ENCODE results near the gene MBTPS1.

MBTPS1 gene

DNA sequence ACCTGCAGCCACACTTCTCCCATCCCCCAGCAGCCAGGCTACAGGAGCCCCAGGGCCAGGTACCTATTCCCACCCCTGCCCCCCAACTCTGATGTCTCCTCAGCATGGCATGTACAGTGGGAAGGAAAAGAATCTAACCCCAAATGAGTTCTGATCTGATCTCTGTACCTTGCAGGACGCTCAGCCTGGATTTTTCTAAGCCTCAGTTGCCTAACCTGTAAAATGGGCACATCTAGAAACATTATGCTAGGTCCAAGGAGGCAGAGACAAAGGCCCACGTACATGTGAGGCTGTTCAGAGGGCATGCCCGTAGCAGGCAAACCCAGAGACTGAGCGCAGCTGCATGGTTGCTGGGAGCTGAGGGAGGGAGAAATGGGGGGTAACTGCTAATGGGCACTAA, 109.2 kb downstream of the MBTPS1 start:
- TF ChIP-seq ZC3H10 (CRISPR knock-in tag; IDR thresholded peaks at IDR 0.05) (no peak), OSR1 (CRISPR knock-in tag; IDR thresholded peaks at IDR 0.05) (no peak), BACH2 (CRISPR knock-in tag; IDR thresholded peaks at IDR 0.05; ENCODE audit: borderline replicate concordance) (no peak), ZFP30 (CRISPR knock-in tag; IDR thresholded peaks at IDR 0.05) (no peak), ZNF70 (CRISPR knock-in tag; IDR thresholded peaks at IDR 0.05) (no peak), TOX (CRISPR knock-in tag; IDR thresholded peaks at IDR 0.05; ENCODE audit: borderline replicate concordance) (no peak), SNAI2 (CRISPR knock-in tag; IDR thresholded peaks at IDR 0.05) (no peak), ESRRG (CRISPR knock-in tag; IDR thresholded peaks at IDR 0.05) (no peak), PPARA (CRISPR knock-in tag; IDR thresholded peaks at IDR 0.05; ENCODE audit: borderline replicate concordance) (no peak), ZFP3 (CRISPR knock-in tag; IDR thresholded peaks at IDR 0.05) (no peak)
- TF ChIP-seq, protein P1, sequence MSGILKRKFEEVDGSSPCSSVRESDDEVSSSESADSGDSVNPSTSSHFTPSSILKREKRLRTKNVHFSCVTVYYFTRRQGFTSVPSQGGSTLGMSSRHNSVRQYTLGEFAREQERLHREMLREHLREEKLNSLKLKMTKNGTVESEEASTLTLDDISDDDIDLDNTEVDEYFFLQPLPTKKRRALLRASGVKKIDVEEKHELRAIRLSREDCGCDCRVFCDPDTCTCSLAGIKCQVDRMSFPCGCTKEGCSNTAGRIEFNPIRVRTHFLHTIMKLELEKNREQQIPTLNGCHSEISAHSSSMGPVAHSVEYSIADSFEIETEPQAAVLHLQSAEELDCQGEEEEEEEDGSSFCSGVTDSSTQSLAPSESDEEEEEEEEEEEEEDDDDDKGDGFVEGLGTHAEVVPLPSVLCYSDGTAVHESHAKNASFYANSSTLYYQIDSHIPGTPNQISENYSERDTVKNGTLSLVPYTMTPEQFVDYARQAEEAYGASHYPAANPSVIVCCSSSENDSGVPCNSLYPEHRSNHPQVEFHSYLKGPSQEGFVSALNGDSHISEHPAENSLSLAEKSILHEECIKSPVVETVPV (CRISPR knock-in tag; IDR thresholded peaks at IDR 0.05) = no peak
- TF ChIP-seq, protein P2, sequence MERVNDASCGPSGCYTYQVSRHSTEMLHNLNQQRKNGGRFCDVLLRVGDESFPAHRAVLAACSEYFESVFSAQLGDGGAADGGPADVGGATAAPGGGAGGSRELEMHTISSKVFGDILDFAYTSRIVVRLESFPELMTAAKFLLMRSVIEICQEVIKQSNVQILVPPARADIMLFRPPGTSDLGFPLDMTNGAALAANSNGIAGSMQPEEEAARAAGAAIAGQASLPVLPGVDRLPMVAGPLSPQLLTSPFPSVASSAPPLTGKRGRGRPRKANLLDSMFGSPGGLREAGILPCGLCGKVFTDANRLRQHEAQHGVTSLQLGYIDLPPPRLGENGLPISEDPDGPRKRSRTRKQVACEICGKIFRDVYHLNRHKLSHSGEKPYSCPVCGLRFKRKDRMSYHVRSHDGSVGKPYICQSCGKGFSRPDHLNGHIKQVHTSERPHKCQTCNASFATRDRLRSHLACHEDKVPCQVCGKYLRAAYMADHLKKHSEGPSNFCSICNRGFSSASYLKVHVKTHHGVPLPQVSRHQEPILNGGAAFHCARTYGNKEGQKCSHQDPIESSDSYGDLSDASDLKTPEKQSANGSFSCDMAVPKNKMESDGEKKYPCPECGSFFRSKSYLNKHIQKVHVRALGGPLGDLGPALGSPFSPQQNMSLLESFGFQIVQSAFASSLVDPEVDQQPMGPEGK (CRISPR knock-in tag; IDR thresholded peaks at IDR 0.05; ENCODE audit: borderline replicate concordance) = no peak
- TF ChIP-seq, protein P3, sequence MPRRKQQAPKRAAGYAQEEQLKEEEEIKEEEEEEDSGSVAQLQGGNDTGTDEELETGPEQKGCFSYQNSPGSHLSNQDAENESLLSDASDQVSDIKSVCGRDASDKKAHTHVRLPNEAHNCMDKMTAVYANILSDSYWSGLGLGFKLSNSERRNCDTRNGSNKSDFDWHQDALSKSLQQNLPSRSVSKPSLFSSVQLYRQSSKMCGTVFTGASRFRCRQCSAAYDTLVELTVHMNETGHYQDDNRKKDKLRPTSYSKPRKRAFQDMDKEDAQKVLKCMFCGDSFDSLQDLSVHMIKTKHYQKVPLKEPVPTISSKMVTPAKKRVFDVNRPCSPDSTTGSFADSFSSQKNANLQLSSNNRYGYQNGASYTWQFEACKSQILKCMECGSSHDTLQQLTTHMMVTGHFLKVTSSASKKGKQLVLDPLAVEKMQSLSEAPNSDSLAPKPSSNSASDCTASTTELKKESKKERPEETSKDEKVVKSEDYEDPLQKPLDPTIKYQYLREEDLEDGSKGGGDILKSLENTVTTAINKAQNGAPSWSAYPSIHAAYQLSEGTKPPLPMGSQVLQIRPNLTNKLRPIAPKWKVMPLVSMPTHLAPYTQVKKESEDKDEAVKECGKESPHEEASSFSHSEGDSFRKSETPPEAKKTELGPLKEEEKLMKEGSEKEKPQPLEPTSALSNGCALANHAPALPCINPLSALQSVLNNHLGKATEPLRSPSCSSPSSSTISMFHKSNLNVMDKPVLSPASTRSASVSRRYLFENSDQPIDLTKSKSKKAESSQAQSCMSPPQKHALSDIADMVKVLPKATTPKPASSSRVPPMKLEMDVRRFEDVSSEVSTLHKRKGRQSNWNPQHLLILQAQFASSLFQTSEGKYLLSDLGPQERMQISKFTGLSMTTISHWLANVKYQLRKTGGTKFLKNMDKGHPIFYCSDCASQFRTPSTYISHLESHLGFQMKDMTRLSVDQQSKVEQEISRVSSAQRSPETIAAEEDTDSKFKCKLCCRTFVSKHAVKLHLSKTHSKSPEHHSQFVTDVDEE (CRISPR knock-in tag; IDR thresholded peaks at IDR 0.05) = no peak
- ATAC-seq = no peak

DNA sequence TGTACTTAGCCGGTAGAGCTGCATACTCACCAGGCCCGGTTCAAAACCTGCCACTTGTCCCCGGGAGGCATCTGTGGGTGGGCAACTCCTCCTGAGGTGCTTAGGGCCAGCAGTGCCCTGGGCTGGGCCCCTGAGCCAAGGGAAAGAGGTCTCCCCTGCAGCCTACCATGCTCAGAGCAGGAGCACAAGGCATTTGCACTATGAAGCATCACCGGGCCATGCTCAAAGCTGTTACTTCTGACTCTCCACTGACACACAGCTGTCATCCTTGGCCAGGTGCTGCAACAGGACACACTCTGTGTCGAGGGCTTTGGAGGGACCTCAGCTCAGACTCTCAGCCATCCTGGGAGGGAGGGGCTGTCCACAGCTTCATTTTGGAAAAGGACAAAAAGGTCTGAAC, 111.4 kb downstream of the MBTPS1 start:
- TF ChIP-seq, protein P3 (CRISPR knock-in tag; IDR thresholded peaks at IDR 0.05) = no peak
- TF ChIP-seq GLIS3 (CRISPR knock-in tag; IDR thresholded peaks at IDR 0.05) (no peak), ISL1 (CRISPR knock-in tag; IDR thresholded peaks at IDR 0.05) (no peak), SNAI2 (CRISPR knock-in tag; IDR thresholded peaks at IDR 0.05) (no peak), ZFP30 (CRISPR knock-in tag; IDR thresholded peaks at IDR 0.05) (no peak), OSR1 (CRISPR knock-in tag; IDR thresholded peaks at IDR 0.05) (no peak), ZFP3 (CRISPR knock-in tag; IDR thresholded peaks at IDR 0.05) (no peak)
- ATAC-seq = no peak; the same call in 2 of the 3 replicates

DNA sequence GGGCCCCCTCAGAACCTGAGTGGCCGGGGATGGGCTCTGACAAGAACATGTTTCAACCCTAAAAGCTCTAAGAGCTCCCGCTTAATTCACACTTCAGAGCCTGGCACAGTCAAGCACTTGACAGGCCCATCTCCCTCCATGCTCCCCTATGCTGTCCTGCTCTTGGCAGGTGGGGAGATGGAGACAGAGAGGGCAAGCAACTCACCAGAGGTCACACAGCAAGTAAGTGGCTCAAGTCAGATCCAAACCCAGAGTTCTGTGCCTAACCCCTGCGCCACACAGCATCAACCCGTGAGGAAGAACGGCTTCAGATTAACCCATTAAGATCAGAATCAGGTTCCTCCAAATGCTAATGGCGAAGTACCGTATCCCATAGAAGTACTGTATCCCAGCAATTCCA, 112.3 kb downstream of the MBTPS1 start:
- no peak for ATAC-seq
- TF ChIP-seq, protein P3 (CRISPR knock-in tag; IDR thresholded peaks at IDR 0.05) = no peak
- no peak for TF ChIP-seq RARB (CRISPR knock-in tag; IDR thresholded peaks at IDR 0.05)
- TF ChIP-seq, protein P4, sequence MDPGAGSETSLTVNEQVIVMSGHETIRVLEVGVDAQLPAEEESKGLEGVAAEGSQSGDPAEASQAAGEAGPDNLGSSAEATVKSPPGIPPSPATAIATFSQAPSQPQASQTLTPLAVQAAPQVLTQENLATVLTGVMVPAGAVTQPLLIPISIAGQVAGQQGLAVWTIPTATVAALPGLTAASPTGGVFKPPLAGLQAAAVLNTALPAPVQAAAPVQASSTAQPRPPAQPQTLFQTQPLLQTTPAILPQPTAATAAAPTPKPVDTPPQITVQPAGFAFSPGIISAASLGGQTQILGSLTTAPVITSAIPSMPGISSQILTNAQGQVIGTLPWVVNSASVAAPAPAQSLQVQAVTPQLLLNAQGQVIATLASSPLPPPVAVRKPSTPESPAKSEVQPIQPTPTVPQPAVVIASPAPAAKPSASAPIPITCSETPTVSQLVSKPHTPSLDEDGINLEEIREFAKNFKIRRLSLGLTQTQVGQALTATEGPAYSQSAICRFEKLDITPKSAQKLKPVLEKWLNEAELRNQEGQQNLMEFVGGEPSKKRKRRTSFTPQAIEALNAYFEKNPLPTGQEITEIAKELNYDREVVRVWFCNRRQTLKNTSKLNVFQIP (CRISPR knock-in tag; IDR thresholded peaks at IDR 0.05; ENCODE audit: borderline replicate concordance, low read depth) = no peak
- TF ChIP-seq ZNF565 (CRISPR knock-in tag; conservative IDR thresholded peaks at IDR 0.05; ENCODE audit: low read depth) = no peak
- TF ChIP-seq, protein P5, sequence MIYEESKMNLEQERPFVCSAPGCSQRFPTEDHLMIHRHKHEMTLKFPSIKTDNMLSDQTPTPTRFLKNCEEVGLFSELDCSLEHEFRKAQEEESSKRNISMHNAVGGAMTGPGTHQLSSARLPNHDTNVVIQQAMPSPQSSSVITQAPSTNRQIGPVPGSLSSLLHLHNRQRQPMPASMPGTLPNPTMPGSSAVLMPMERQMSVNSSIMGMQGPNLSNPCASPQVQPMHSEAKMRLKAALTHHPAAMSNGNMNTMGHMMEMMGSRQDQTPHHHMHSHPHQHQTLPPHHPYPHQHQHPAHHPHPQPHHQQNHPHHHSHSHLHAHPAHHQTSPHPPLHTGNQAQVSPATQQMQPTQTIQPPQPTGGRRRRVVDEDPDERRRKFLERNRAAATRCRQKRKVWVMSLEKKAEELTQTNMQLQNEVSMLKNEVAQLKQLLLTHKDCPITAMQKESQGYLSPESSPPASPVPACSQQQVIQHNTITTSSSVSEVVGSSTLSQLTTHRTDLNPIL (CRISPR knock-in tag; IDR thresholded peaks at IDR 0.05; ENCODE audit: low read depth) = no peak
- no peak for TF ChIP-seq GLIS3 (CRISPR knock-in tag; IDR thresholded peaks at IDR 0.05)
- no peak for TF ChIP-seq ESRRG (CRISPR knock-in tag; IDR thresholded peaks at IDR 0.05)
- TF ChIP-seq PPARA (CRISPR knock-in tag; IDR thresholded peaks at IDR 0.05; ENCODE audit: borderline replicate concordance) = no peak
- no peak for TF ChIP-seq CSDC2 (CRISPR knock-in tag; IDR thresholded peaks at IDR 0.05)
- TF ChIP-seq OSR1 (CRISPR knock-in tag; IDR thresholded peaks at IDR 0.05) = no peak
- no peak for TF ChIP-seq ZFP30 (CRISPR knock-in tag; IDR thresholded peaks at IDR 0.05)
- TF ChIP-seq ARNTL (CRISPR knock-in tag; IDR thresholded peaks at IDR 0.05; ENCODE audit: borderline replicate concordance, low read depth) = no peak
- TF ChIP-seq ISL1 (CRISPR knock-in tag; IDR thresholded peaks at IDR 0.05) = no peak
- no peak for TF ChIP-seq TOX (CRISPR knock-in tag; IDR thresholded peaks at IDR 0.05; ENCODE audit: borderline replicate concordance)
